Smooth muscle cell (in vitro differentiated cells): ENCODE measurements around the gene TFB1M. TPM values are rescaled to one million over a fixed set of nuclear protein-coding genes. Genes with fewer than 3 reads are reported as not detected.

Experiments
- DNase-seq: peaks from one replicate; lab custom pipeline; 2025; ENCODE audit not compliant: unreplicated experiment; lab: John Stamatoyannopoulos, UW
- H2AFZ ChIP-seq: fragments of 200-600 bp; sonication (generic); 2 replicates; pipeline ENCODE4 v1.6.0; 2016; ENCODE audit warnings: antibody characterized with exemption, low read depth, mild to moderate bottlenecking
- H3F3A ChIP-seq: fragments of 200-600 bp; sonication (generic); 2 replicates; pipeline ENCODE4 v1.6.0; 2017; ENCODE audit warnings: antibody characterized with exemption, low read depth
- H3K27ac ChIP-seq: fragments of 200-600 bp; sonication (generic); 2 replicates; pipeline ENCODE4 v1.5.1; 2016; ENCODE audit warnings: low read depth, mild to moderate bottlenecking
- H3K27me3 ChIP-seq: fragments of 200-600 bp; sonication (generic); 2 replicates; pipeline ENCODE4 v1.6.1; 2016; ENCODE audit warnings: low read depth, mild to moderate bottlenecking
- H3K36me3 ChIP-seq: fragments of 200-600 bp; sonication (generic); 2 replicates; pipeline ENCODE4 v1.5.1; 2016; ENCODE audit warnings: low read depth
- H3K4me1 ChIP-seq: fragments of 200-600 bp; sonication (generic); 2 replicates; pipeline ENCODE4 v1.5.1; 2016; ENCODE audit warnings: low read depth
- H3K4me2 ChIP-seq: fragments of 200-600 bp; sonication (generic); 2 replicates; pipeline ENCODE4 v1.6.0; 2016; ENCODE audit warnings: mild to moderate bottlenecking
- H3K4me3 ChIP-seq: fragments of 200-600 bp; sonication (generic); 2 replicates; pipeline ENCODE4 v1.5.1; 2016; ENCODE audit warnings: mild to moderate bottlenecking
- H3K79me2 ChIP-seq: fragments of 200-600 bp; sonication (generic); 2 replicates; pipeline ENCODE4 v1.6.0; 2016; ENCODE audit warnings: low read depth, mild to moderate bottlenecking
- H3K9ac ChIP-seq: fragments of 200-600 bp; sonication (generic); 2 replicates; pipeline ENCODE4 v1.6.0; 2016; ENCODE audit warnings: low read depth
- H3K9me3 ChIP-seq: fragments of 200-600 bp; sonication (generic); replicated peaks from 2 replicates; pipeline ENCODE4 v1.5.1; 2016; ENCODE audit warnings: low read depth
- H4K20me1 ChIP-seq: fragments of 200-600 bp; sonication (generic); 2 replicates; pipeline ENCODE4 v1.6.0; 2016; ENCODE audit warnings: low read depth
- CTCF ChIP-seq: fragments of 200-600 bp; sonication (generic); IDR thresholded peaks from 2 replicates; pipeline ENCODE4 v1.5.1; 2017; ENCODE audit warnings: borderline replicate concordance, mild to moderate bottlenecking, antibody characterized with exemption; ENCODE audit not compliant: insufficient read depth, poor library complexity, severe bottlenecking
- WGBS: methylation state at CpG from one replicate; pipeline ENCODE4 v1.1.7; 2016; ENCODE audit warnings: low lambda C conversion rate; 5-methylcytosine and 5-hydroxymethylcytosine counted together
- polyA plus RNA-seq: library from polyadenylated mRNA; unstranded; fragments of >200 nt; fragmentation: Nextera tagmentation; extraction: Ambion mirVana; gene quantifications from 2 replicates; pipeline ENCODE4 v1.2.1, GENCODE V29; 2016
- total RNA-seq: library from RNA; depleted of rRNA; stranded (reverse); fragments of >200 nt; gene quantifications from 2 replicates; pipeline ENCODE4 v1.2.3, GENCODE V29; 2014

Gene TFB1M
- total and polyA plus RNA-seq, 2 experiments from 2014 or later = 12.1 to 16.9 TPM

GRCh38 chr6:155275808-155276480 is 38.3 kb downstream of the TFB1M start:
- peak overlapping the region; percentile 34 for H3K27ac ChIP-seq

GRCh38 chr6:155274533-155274932 is 39.8 kb downstream of the TFB1M start:
- Histone ChIP-seq H3K4me3 (no peak overlapping the region), H3K4me2 (peak overlapping the region; percentile 3), H3K9me3 (no peaks in the 10 kb centered on the region), H3K27me3 (no peaks in the 10 kb centered on the region), H2AFZ (no peak overlapping the region), H4K20me1 (no peaks in the 10 kb centered on the region), H3K36me3 (no peaks in the 10 kb centered on the region), H3K79me2 (peaks cover 4% of the 10 kb centered on the region), H3F3A (peaks cover 30% of the 10 kb centered on the region), H3K4me1 (peaks cover 52% of the 10 kb centered on the region), H3K27ac (peak overlapping the region; percentile 66), H3K9ac (peak overlapping the region; percentile 54)
- WGBS = 87% methylated on average over 1 of the region's 1 CpG
- TF ChIP-seq CTCF = no peak
- DNase-seq = no peak

More at GRCh38 chr6:155275808-155276480, 38.3 kb downstream of the TFB1M start:
- Histone ChIP-seq H3K4me1 (peaks cover 45% of the 10 kb centered on the region), H4K20me1 (no peaks in the 10 kb centered on the region), H3K79me2 (peaks cover 4% of the 10 kb centered on the region), H3F3A (peaks cover 30% of the 10 kb centered on the region), H3K9ac (no peak overlapping the region), H3K27me3 (no peaks in the 10 kb centered on the region), H2AFZ (no peak overlapping the region), H3K4me3 (no peak overlapping the region), H3K9me3 (no peaks in the 10 kb centered on the region), H3K4me2 (peak overlapping the region; percentile 59), H3K36me3 (no peaks in the 10 kb centered on the region)
- DNase-seq = no peak
- no peak for TF ChIP-seq CTCF
- 45% methylated on average over 10 of the region's 10 CpGs for WGBS

- H3K9ac ChIP-seq = peak overlapping the region; percentile 54
- H3K27ac ChIP-seq = peak overlapping the region; percentile 66
- no peaks in the 10 kb centered on the region for H4K20me1 ChIP-seq
- H3K4me2 ChIP-seq = peak overlapping the region; percentile 3
- peaks cover 30% of the 10 kb centered on the region for H3F3A ChIP-seq
- H3K9me3 ChIP-seq = no peaks in the 10 kb centered on the region
- H2AFZ ChIP-seq = no peak overlapping the region
- H3K4me1 ChIP-seq = peaks cover 52% of the 10 kb centered on the region
- H3K4me3 ChIP-seq = no peak overlapping the region
- no peaks in the 10 kb centered on the region for H3K36me3 ChIP-seq
- H3K27me3 ChIP-seq = no peaks in the 10 kb centered on the region
- no peak for TF ChIP-seq CTCF
- peaks cover 4% of the 10 kb centered on the region for H3K79me2 ChIP-seq
- WGBS = 33% methylated on average over 2 of the region's 2 CpGs
- DNase-seq = no peak
Observed at GRCh38 chr6:155274106-155274505, 40.2 kb downstream of the TFB1M start.

- no peaks in the 10 kb centered on the region for H3K9me3 ChIP-seq
- no peak overlapping the region for H3K9ac ChIP-seq
- peak overlapping the region; percentile 48 for H3K4me2 ChIP-seq
Observed at GRCh38 chr6:155273431-155273830, 40.9 kb downstream of the TFB1M start.

More at GRCh38 chr6:155273431-155273830, 40.9 kb downstream of the TFB1M start:
- Histone ChIP-seq H3F3A (peaks cover 30% of the 10 kb centered on the region), H4K20me1 (no peaks in the 10 kb centered on the region), H3K4me1 (peaks cover 56% of the 10 kb centered on the region), H3K36me3 (no peaks in the 10 kb centered on the region), H3K4me3 (no peak overlapping the region), H3K79me2 (peaks cover 4% of the 10 kb centered on the region), H3K27me3 (no peaks in the 10 kb centered on the region), H2AFZ (no peak overlapping the region), H3K27ac (peak overlapping the region; percentile 72)
- no peak for TF ChIP-seq CTCF
- 7% methylated on average over 3 of the region's 3 CpGs for WGBS
- no peak for DNase-seq
